ENCODE results near the gene RACK1. TPM values are rescaled to one million over a fixed set of nuclear protein-coding genes. Genes with fewer than 3 reads are reported as not detected.

Gene RACK1
- total and polyA plus RNA-seq, 2 of the 4 experiments (the other 2 are of a cell fraction) = 4,263 to 9,350 TPM

- Histone ChIP-seq H4K20me1 (ENCODE audit: insufficient read depth, low read length) (peaks cover 12% of the 10 kb centered on the region), H2BK120ac (ENCODE audit: low read depth, low read length) (no peak overlapping the region), H2BK20ac (ENCODE audit: low read depth, low read length) (no peak overlapping the region), H3K56ac (ENCODE audit: extremely low read depth, insufficient read depth, low read length) (no peak overlapping the region; the same call in 1 of the 2 replicates), H3K9me1 (ENCODE audit: insufficient read depth, low read length) (peaks cover 5% of the 10 kb centered on the region), H3K4me3 (ENCODE audit: insufficient read depth, low read depth, low read length) (peak overlapping the region; percentile 65), H3K4me1 (ENCODE audit: control insufficient read depth, insufficient read depth, low read length) (peaks cover 4% of the 10 kb centered on the region), H3K9ac (ENCODE audit: low read depth, low read length) (peak overlapping the region; percentile 89), H3K23ac (ENCODE audit: low read depth, low read length) (peak overlapping the region; percentile 43), H3K36me3 (ENCODE audit: control insufficient read depth, insufficient read depth, low read length) (no peaks in the 10 kb centered on the region), H3K14ac (replicated peaks; ENCODE audit: low read depth, low read length) (peak overlapping the region; percentile 93), H3K18ac (ENCODE audit: low read depth, low read length) (no peak overlapping the region; the same call in 1 of the 2 replicates), H4K91ac (ENCODE audit: insufficient read depth, low read depth, low read length) (peak overlapping the region; percentile 91), H2AFZ (replicated peaks; ENCODE audit: low read length, poor library complexity) (peak overlapping the region; percentile 98), H2AK9ac (replicated peaks; ENCODE audit: low read depth, low read length, poor library complexity) (peak overlapping the region; percentile 97), H2BK15ac (ENCODE audit: low read depth, low read length) (no peak overlapping the region), H4K5ac (ENCODE audit: low read depth, low read length) (peak overlapping the region; percentile 93), H2AK5ac (ENCODE audit: low read depth, low read length) (peak overlapping the region; percentile 79), H2BK5ac (ENCODE audit: low read depth, low read length, poor library complexity, severe bottlenecking) (peak overlapping the region; percentile 84), H3K27ac (ENCODE audit: insufficient read depth, low read length) (peak overlapping the region; percentile 91), H3K4me2 (ENCODE audit: low read depth, low read length) (peak overlapping the region; percentile 86), H3K79me1 (ENCODE audit: low read depth in 1 of 2, low read length in 2 of 2) (peaks cover 10 to 11% of the 10 kb centered on the region in 2 experiments; a peak in 3 of 4 replicates), H3K4ac (ENCODE audit: low read depth, low read length) (peak overlapping the region; percentile 96), H3K9me3 (ENCODE audit: control insufficient read depth, insufficient read depth, low read length) (no peaks in the 10 kb centered on the region), H4K8ac (ENCODE audit: low read depth in 2 of 2, low read length in 2 of 2) (peak overlapping the region; percentile 89 to 95), H3K27me3 (ENCODE audit: control insufficient read depth, insufficient read depth, low read length) (no peaks in the 10 kb centered on the region)
- CTCF ChIA-PET = interaction anchor here (1.1 to 2.5 kb wide), 2 partner anchors 13 to 15 kb away, joined by 3 to 10 read pairs; partner anchors contain the start of gene TRIM7
- BruUV-seq (replicated peaks) = no TSS peak
- intact Hi-C loops (cut with micrococcal nuclease) (no loop called here), dilution Hi-C loops (cut with HindIII; ENCODE audit: low sequenced_read_pairs, unreplicated experiment) (no loop called here), in situ Hi-C loops (cut with MboI; ENCODE audit: low sequenced_read_pairs) (no loop called here)
- 0% methylated on average over 1 of the region's 12 CpGs; no CpG with 5 or more reads in 1 of the 2 experiments for WGBS, 2 experiments (ENCODE audit: extremely low coverage in 2 of 2, insufficient read length in 1 of 2)
- DNase-seq = peak; percentile 31
- ATAC-seq (ENCODE audit: low read depth) = no peak
- POLR2A ChIA-PET (ENCODE audit: unreplicated experiment) = no interaction called here
- no peak for TF ChIP-seq MAZ (IDR thresholded peaks at IDR 0.05; ENCODE audit: borderline replicate concordance, low read depth, low read length)
- no peak for TF ChIP-seq POLR2A (IDR thresholded peaks at IDR 0.05; ENCODE audit: low read depth, low read length)
- TF ChIP-seq NFE2L2 (IDR thresholded peaks at IDR 0.05; ENCODE audit: low read depth, low read length) = no peak
- no peak for TF ChIP-seq CTCF (conservative IDR thresholded peaks at IDR 0.05; ENCODE audit: low read depth, low read length)
- TF ChIP-seq ELK1 (IDR thresholded peaks at IDR 0.05; ENCODE audit: borderline replicate concordance, low read depth, low read length) = no peak
- TF ChIP-seq MXI1 (IDR thresholded peaks at IDR 0.05; ENCODE audit: borderline replicate concordance, low read depth, low read length) = no peak
- no peak for TF ChIP-seq RFX5 (IDR thresholded peaks at IDR 0.05; ENCODE audit: low read depth, low read length)
- TF ChIP-seq RCOR1 (IDR thresholded peaks at IDR 0.05; ENCODE audit: insufficient replicate concordance, low read length) = no peak
- no peak for TF ChIP-seq BHLHE40 (IDR thresholded peaks at IDR 0.05; ENCODE audit: low read depth, low read length)
- no peak for TF ChIP-seq RAD21 (IDR thresholded peaks at IDR 0.05; ENCODE audit: low read length)
- no peak for TF ChIP-seq CEBPB (IDR thresholded peaks at IDR 0.05; ENCODE audit: low read depth, low read length)
- no peak for TF ChIP-seq MAFK (IDR thresholded peaks at IDR 0.05; ENCODE audit: low read depth, low read length)
- no peak for TF ChIP-seq FOS (IDR thresholded peaks at IDR 0.05; ENCODE audit: low read depth, low read length)
- TF ChIP-seq SMC3 (IDR thresholded peaks at IDR 0.05; ENCODE audit: low read depth, low read length) = no peak
- TF ChIP-seq CHD1 (IDR thresholded peaks at IDR 0.05; ENCODE audit: low read depth, low read length) = no peak
Observed at GRCh38 chr5:181192337-181193046, 51.2 kb downstream of the RACK1 start.
